Astrocyte of the cerebellum (primary cell): ENCODE measurements around the gene MLPH.

Experiments used
- DNase-seq: peaks from one replicate; pipeline ENCODE4 v3.0.0-alpha.2; 2011; ENCODE audit warnings: low read depth
- H3K4me3 ChIP-seq: 2 replicates; pipeline ENCODE4 v1.5.1; 2011; ENCODE audit warnings: mild to moderate bottlenecking, low read depth, low read length, moderate library complexity
- in situ Hi-C: cut with HindIII; loops from 2 replicates; pipeline ENCODE4 v1.10.0; 2017; ENCODE audit warnings: low sequenced_read_pairs
- TF ChIP-seq, protein P1 (sequence below): IDR thresholded peaks from 2 replicates; pipeline ENCODE4 v1.5.1; 2012; ENCODE audit warnings: low read length, low read depth, moderate library complexity, mild to moderate bottlenecking; ENCODE audit errors: missing control alignments

Gene MLPH

GRCh38 chr2:237558961-237559641, 72.0 kb downstream of the MLPH start:
- no peak overlapping the region for H3K4me3 ChIP-seq
- in situ Hi-C loops, result no loop called here
- no peak for DNase-seq
- TF ChIP-seq, protein P1, sequence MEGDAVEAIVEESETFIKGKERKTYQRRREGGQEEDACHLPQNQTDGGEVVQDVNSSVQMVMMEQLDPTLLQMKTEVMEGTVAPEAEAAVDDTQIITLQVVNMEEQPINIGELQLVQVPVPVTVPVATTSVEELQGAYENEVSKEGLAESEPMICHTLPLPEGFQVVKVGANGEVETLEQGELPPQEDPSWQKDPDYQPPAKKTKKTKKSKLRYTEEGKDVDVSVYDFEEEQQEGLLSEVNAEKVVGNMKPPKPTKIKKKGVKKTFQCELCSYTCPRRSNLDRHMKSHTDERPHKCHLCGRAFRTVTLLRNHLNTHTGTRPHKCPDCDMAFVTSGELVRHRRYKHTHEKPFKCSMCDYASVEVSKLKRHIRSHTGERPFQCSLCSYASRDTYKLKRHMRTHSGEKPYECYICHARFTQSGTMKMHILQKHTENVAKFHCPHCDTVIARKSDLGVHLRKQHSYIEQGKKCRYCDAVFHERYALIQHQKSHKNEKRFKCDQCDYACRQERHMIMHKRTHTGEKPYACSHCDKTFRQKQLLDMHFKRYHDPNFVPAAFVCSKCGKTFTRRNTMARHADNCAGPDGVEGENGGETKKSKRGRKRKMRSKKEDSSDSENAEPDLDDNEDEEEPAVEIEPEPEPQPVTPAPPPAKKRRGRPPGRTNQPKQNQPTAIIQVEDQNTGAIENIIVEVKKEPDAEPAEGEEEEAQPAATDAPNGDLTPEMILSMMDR, result no peak

DNA sequence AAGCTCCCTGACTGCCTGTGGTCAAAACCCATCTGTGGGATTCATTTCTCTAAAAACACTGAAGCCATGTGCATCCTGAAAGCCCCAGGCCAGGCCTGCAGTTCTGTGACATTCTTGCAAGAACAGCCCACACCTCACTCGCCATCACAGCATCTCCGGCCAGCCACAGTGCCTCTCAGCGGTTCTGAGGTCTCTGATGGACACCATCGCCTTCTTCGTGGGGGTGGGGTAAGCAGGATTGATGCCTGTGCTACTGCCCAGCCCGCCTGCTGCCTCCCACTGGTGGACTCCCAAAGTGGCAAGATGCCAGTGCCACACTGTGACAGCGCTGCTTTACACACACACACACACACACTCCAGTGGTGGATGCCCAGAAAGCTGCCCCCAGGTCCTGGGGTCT, 74.2 kb downstream of the MLPH start:
- DNase-seq, result no peak
- no peak overlapping the region for H3K4me3 ChIP-seq
- in situ Hi-C loops, result no loop called here
- TF ChIP-seq, protein P1, result no peak

DNA sequence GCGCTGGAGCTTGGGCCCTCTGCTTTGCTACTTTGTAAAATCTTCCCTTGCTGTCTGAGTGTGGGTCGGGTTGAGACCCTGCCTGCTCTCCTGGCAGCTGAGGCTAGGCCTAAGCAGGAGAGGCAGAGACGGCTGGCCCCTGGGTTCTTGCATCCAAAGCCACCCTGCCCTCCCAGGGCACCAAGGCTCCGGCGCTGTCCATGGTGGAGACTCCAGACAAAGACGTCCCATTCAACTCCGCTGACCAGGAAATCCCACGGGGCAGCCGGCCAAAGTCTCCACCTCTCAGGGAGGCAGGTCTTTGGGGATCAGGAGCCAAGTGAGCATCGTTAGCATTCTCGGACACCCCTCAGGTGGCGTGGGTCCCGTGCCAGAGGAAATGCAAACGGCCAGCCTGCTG, 76.8 kb downstream of the MLPH start:
- TF ChIP-seq, protein P1, result no peak
- no peak for DNase-seq
- no peak overlapping the region for H3K4me3 ChIP-seq
- in situ Hi-C loops, result no loop called here

DNA sequence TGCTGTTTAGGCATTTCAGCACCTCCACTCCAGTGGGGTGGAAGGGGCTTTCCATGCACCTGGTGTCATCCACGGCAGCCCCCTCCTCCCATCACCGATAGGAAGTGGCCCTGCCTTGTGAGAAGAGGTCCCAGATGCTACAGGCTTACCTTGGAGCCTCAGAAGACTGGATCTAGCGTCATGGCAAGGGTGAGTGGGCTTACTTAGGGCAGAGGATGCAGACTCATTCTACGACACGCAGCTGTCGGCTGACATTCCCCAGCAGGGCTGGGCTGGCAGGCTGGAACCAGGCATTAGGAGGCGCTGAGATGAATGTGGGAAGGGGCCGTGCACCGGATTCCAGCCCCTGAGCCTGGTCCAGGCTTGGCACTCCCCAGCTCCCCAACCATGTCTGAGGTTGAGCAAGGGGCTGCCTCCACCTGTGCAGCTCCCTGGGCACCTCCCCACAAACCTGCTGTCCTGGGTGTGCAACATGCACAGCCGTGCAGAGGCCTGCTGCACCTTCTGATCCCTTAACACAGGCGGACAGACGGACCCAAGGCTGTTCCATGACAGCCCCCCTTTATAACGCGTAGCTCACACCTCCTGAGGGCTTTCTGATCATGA, 77.6 kb downstream of the MLPH start:
- TF ChIP-seq, protein P1, result no peak
- no peak overlapping the region for H3K4me3 ChIP-seq
- in situ Hi-C loops, result no loop called here
- no peak for DNase-seq

- no peak for DNase-seq
- no peak overlapping the region for H3K4me3 ChIP-seq
- TF ChIP-seq, protein P1, result no peak
- in situ Hi-C loops, result no loop called here
Measured at GRCh38 chr2:237565974-237566373, 78.9 kb downstream of the MLPH start.

DNA sequence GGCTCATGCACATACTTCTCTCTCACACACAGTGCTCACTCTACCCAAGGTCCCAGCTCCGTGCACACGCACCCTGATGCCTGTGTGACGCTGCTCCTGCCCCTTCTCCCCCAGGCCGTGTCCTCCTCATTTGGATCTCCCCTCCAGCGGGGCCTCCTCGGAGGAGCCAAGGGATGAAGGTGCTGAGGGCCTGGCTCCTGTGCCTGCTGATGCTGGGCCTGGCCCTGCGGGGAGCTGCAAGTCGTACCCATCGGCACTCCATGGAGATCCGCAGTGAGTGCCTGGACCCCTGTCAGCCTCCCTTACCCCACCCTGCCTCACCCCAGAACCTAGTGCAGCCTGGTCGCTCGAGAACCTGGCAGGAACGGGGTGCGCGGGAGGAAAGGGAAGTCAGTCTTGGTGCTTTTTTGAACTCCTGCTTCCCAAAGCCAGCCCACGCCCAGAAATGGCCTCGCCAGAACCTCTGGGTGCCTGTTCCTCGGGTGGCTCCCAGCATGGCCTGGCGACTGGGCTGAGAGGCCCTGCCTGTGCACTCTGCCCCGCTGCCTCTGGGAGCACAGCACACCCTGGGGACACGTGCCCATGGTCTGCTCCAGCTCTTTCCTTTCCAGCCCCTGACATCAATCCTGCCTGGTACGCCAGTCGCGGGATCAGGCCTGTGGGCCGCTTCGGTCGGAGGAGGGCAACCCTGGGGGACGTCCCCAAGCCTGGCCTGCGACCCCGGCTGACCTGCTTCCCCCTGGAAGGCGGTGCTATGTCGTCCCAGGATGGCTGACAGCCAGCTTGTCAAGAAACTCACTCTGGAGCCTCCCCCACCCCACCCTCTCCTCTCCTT, 79.6 kb downstream of the MLPH start, which contains the start of gene PRLH:
TSS of gene PRLH (plus strand) at position 174 of the 835 bp plus-strand sequence. CDS start at position 174, 0 bp downstream.
- TF ChIP-seq, protein P1, result no peak
- in situ Hi-C loops, result no loop called here

More for the DNA sequence above, 79.6 kb downstream of the MLPH start, which contains the start of gene PRLH:
- no peak within 1 kb of the TSS for H3K4me3 ChIP-seq
- DNase-seq, result no peak
